DMS53 treated with DMSO at 0.1 percent for 48 hours (cell line): ENCODE measurements around the gene THEM4.
"Not testable (repeated sequence)": the region's sequence is repeated elsewhere in the genome, so short reads cannot be mapped to it uniquely, and the experiment has no call there.

Source experiments
- DNase-seq: peaks from one replicate; lab custom pipeline; 2025; ENCODE audit not compliant: unreplicated experiment; lab: John Stamatoyannopoulos, UW

Gene THEM4

GRCh38 chr1:151897991-151898431 lies 11.3 kb downstream of the THEM4 start:
- no peak for DNase-seq

DNA sequence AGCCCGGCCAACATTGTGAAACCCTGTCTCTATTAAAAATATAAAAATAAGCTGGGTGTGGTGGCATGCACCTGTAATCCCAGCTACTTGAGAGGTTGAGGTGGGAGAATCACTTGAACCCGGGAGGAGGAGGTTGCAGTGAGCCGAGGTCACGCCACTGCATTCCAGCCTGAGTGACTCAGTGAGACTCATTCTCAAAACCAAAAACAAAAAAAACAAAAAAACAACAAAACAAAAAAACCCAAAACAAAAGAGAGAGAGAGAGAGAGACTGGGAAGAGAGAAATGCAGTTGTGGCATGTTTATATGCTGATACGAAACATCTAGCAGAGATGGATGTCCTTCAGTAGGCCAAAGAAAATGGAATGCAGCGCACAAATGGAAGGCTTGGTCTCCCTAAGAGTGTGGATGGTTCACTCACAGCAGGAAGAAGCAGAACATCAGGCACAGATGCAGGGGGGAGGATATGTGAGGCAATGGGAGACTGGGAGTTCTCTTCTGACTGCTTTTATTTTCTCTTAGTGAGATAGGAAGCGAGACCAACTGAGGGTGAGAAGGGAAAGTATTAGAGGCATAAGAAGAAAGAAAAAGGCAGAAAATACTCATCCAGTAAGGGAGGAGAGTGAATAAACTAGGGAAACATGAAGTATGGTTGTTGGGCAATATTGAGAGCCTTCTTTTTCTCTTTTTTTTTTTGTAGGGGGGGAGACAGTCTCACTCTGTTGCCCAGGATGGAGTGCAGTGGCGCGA lies 16.0 kb downstream of the THEM4 start:
- DNase-seq, result no peak

DNA sequence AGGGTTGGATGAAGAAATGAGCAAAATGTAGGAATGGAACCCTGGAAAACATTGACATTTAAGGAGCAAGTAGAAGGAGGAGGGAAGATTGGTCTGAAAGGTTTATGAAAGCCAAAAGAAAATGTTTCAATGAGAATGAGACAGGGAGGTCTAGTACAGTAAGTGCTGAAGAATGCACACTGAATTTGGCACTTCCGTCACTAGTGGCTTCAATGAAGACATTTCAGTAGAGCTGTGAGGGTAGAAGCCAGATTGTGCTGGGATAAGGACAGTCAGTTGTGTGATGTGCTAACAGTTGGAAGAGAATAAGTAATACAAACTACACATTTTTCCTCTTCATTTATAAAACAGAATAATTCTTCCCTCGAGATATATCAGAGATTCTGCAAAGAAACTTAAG lies 17.1 kb downstream of the THEM4 start:
- no peak for DNase-seq

DNA sequence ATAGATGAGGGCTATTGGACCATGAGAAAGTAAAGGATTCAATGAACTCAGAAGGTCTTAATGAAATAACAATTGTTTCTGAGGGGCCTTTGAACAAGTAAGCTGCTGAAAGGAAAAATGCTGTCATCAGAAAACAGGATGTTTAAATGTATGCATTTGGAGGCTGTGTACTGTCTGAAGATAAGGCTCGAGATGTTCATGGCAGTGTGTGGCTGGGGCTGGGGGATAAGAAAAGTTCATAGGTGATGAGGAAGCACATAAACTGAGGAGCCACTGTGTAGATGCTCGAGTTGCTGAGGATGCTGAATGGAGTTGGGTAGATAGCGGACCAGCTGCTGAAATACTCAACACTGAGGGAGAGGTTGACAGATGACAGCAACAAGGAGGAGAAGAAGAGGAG lies 17.8 kb downstream of the THEM4 start:
- DNase-seq, result no peak

GRCh38 chr1:151888972-151889570 lies 20.2 kb downstream of the THEM4 start:
- peak; percentile 35 for DNase-seq

DNA sequence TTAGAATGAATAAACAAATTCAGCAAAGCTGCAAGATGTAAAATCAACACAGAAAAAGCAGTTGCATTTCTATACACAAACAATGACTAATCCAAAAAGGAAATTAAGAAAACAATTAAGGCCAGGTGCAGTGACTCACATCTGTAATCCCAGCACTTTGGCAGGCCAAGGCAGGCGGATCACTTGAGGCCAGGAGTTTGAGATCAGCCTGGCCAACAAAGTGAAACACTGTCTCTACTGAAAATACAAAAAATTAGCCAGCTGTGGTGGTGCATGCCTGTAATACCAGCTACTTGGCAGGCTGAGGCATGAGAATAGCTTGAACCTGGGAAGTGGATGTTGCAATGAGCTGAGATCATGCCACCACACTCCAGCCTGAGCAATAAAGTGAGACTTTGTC lies 22.3 kb downstream of the THEM4 start:
- DNase-seq, result peak; percentile 78

DNA sequence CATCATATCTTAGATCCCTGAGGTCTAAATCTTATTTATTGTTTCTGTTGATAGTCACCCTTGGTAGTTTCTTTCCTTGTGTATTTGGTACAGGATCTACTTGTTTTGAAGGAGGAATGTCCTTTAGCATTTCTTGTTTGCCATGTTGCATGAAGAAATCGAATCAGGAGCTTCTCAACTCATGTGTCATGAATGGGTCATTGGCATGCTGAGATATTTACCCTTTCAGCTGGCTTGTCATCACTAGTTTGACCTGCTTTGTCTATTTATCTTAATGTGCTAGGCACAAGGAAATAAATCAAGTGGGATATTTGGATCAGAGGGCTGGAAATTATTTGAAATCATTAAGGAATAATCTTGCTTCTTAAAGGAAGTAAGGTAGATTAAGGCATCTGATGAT lies 23.8 kb downstream of the THEM4 start:
- peak; percentile 62 for DNase-seq

DNA sequence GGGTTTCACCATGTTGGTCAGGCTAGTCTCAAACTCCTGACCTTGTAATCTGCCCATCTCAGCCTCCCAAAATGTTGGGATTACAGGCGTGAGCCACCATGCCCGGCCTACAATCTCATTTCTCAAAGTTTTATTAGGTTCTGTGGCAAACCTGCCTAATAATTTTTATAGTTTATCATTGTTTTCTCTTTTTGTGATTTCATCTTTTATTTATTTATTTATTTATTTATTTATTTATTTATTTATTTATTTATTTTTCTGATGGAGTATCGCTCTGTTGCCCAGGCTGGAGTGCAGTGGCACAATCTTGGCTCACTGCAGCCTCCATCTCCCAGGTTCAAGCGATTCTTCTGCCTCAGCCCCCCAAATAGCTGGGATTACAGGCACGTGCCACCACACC lies 24.4 kb downstream of the THEM4 start:
- not testable (repeated sequence) for DNase-seq

DNA sequence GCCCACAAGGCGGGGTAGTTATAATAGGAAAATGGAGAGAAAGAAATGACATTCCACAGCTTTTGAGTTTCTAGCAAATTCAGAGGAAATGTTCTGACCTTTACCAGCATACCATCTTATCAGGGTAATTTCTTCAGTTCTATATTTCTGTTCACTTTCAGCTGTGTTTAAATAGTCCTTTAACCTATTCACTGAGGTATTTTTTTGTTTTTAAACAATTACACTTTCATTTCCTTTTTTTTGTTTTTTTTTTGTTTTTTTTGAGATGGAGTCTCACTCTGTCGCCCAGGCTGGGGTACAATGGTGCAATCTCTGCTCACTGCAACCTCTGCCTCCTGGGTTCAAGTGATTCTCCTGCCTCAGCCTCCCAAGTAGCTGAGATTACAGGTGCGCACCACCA lies 24.9 kb downstream of the THEM4 start:
- DNase-seq, result not testable (repeated sequence)

DNA sequence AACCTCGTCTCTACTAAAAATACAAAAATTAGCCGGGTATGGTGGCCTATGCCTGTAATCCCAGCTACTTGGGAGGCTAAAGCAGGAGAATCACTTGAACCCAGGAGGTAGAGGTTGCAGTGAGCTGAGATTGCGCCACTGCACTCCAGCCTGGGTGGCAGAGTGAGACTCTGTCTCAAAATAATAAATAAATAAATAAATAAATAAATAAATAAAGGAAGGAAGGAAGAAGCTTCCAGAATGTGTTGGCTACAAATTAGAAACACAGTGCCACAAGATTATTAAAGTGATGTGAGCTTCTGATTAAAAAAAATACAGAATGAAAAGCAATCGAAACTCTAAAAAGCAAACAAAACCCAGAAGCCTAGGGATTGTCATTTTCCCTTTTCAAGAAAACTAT lies 25.4 kb downstream of the THEM4 start:
- DNase-seq, result not testable (repeated sequence)

GRCh38 chr1:151882918-151883317 lies 26.4 kb downstream of the THEM4 start:
- not testable (repeated sequence) for DNase-seq

DNA sequence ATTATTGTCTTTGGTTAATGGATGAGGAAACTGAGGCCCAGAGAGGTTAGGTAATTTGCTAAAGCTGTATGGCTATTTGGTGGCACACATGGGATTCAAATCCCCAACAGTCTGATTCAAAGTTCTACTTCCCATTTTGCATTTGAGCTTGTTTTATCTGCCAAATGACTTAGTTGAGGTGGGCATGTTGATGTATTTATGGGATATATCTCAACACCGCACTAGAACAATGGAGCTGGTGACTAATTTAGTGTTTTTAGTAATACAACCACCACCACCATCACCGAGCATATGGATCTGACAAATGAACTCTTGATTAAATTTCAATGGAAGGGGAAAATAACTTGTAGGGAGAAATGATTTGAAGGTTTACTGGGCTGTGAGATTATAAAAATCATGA lies 26.8 kb downstream of the THEM4 start:
- DNase-seq, result no peak

DNA sequence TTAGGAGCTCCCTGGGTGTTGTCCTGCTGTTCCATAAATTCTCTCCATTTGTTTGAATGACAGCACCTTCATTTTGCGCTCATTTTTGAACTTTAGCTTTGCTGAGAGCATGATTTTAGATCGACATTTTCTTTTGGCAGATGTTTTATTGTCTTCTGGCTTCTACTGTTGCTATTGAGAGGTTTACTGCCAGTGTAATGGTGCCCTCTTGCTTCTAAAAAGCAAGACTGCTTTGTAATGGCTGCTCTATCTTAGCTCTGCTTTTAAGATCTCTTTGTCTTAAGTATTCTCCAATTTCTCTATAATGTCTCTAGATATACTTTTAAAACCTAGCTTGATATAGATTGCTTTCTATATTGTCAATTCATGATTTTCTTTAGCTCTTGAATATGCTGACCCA lies 27.8 kb downstream of the THEM4 start:
- DNase-seq, result no peak

DNA sequence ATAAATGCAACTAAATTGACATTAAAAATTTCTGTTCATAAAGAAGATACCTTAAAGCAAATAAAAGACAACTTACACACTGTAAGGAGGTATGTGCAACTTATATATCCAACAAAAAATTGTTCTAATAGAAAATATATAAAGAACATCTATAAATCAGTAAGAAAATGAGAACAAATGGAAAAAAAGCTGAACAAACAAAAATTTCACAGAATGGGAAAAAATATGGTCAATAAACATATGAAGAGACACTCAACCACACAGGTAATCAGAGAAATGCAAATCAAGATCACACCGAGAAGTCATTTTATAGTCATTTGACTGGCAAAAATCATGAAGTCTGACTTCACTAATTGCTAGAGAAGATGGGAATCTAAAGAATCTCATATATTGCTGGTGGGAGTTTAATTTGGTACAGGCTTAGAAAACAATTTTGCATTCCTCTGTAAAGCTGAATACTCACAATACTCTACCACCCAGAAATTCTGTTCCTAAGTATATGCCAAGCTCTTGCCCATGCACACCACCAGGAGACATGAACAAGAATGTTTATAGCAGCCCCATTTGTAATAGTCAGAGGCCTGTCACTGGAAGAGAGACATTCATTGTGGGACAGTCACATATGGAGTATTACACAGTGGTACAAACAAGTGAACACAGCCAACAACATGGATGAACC lies 33.8 kb downstream of the THEM4 start:
- DNase-seq, result no peak

DNA sequence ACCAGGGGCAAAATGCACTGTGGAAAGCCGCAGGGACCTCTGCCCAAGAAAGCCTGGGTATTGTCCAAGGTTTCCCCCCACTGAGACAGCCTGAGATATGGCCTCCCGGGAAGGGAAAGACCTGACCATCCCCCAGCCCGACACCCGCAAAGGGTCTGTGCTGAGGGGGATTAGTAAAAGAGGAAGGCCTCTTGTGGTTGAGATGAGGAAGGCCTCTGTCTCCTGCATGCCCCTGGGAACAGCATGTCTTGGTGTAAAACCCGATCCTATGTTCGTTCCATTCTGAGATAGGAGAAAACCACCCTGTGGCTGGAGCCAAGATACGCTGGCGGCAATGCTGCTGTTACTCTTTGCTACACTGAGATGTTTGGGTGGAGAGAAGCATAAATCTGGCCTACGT lies 36.5 kb downstream of the THEM4 start:
- DNase-seq, result not testable (repeated sequence)

- DNase-seq, result no peak
Observed at GRCh38 chr1:151871284-151872030, 37.9 kb downstream of the THEM4 start.

DNA sequence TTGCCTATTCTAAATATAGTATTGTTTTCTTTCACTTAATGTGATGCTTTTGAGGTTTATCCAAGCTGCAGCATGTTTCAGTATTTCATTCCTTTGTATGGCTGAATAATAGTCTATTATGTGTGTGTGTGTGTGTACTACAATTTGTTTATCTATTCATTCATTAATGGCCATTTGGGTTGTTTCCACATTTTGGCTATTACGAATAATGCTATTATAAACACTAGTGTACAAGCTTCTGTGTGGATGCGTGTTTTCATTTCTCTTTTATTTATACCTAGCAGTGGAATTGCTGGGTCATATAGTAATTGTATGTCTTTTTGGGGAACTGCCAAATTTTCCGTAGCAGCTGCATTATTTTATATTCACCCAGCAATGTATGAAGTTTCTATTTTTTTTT lies 40.8 kb downstream of the THEM4 start:
- DNase-seq, result no peak

- no peak for DNase-seq
Observed at GRCh38 chr1:151867765-151868411, 41.4 kb downstream of the THEM4 start.

- DNase-seq, result no peak
Observed at GRCh38 chr1:151867321-151867720, 42.0 kb downstream of the THEM4 start.

DNA sequence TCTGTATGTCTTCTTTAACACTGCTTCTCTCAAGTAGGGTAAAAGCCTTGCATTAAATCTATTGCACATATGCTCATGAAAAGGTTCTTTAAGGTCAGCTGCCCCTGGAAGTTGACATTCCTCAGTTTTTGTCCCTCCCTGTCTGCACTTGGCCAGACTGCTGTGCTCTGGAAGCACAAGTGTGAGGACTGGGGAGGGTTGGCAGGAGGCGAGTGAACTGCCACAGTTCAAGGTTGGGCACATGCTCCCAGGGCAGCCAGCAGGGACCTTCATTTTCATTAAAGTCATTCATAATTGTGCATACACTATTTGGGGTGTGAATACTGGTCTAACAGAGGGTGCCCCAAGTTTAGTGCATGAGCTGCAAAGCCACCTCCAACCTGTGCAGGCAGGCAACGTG lies 44.9 kb downstream of the THEM4 start:
- DNase-seq, result no peak

- DNase-seq, result no peak
Observed at GRCh38 chr1:151862604-151863003, 46.7 kb downstream of the THEM4 start.
